Muscle layer of colon (tissue), 2 donors: ENCODE measurements around the gene CLMN.

Experiments used
- H3K27ac ChIP-seq: one replicate; pipeline ENCODE4 v1.7.0; 2013; ENCODE audit warnings: low read depth, mild to moderate bottlenecking, low read length, moderate library complexity
- H3K27me3 ChIP-seq, 2 donors: one replicate each; pipeline ENCODE4 v1.7.0; 2013; ENCODE audit warnings: low read length in 2 of 2, mild to moderate bottlenecking in 2 of 2; ENCODE audit not compliant: insufficient read depth in 2 of 2, control insufficient read depth in 1 of 2
- H3K36me3 ChIP-seq: one replicate; pipeline ENCODE4 v1.7.0; 2013; ENCODE audit warnings: mild to moderate bottlenecking, low read length; ENCODE audit not compliant: insufficient read depth
- H3K4me1 ChIP-seq: one replicate; pipeline ENCODE4 v1.7.0; 2013; ENCODE audit warnings: mild to moderate bottlenecking, low read length; ENCODE audit not compliant: insufficient read depth
- H3K4me3 ChIP-seq, 2 donors: one replicate each; pipeline ENCODE4 v1.7.0; 2013; ENCODE audit warnings: low read length in 2 of 2, low read depth in 1 of 2, mild to moderate bottlenecking in 1 of 2, moderate library complexity in 1 of 2
- H3K9ac ChIP-seq: one replicate; pipeline ENCODE4 v1.7.0; 2013; ENCODE audit warnings: low read length
- H3K9me3 ChIP-seq: one replicate; pipeline ENCODE4 v1.7.0; 2013; ENCODE audit warnings: mild to moderate bottlenecking, low read length
- donor health status: abdominal sarcoma.
- donor health status: Adenocarcinoma of cecum.

CLMN gene

DNA sequence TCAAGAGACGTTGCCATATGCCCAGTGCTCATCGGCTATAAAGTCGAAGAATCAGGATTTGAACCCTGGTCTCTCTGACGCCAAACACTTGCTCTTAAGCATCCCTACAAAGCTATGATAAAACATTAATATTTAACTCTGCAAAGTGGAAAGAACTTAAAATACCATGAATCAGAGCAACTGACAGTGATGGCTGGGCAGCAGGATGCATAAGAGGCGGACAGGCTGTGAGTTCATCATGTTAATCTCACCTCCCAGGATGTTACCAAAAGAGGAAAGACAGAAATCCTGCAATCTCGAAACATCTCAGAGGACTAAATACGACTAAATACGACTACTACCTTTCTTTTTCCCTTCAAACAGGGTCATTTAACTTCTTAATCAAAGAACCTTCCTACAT lies 168.1 kb downstream of the CLMN start:
- Histone ChIP-seq H3K4me1 (peaks cover 63% of the 10 kb centered on the region), H3K36me3 (peaks cover 4% of the 10 kb centered on the region), H3K4me3 (no peak overlapping the region), H3K27ac (no peak overlapping the region), H3K9me3 (no peaks in the 10 kb centered on the region), H3K9ac (no peak overlapping the region), H3K27me3 (no peaks in the 10 kb centered on the region)

DNA sequence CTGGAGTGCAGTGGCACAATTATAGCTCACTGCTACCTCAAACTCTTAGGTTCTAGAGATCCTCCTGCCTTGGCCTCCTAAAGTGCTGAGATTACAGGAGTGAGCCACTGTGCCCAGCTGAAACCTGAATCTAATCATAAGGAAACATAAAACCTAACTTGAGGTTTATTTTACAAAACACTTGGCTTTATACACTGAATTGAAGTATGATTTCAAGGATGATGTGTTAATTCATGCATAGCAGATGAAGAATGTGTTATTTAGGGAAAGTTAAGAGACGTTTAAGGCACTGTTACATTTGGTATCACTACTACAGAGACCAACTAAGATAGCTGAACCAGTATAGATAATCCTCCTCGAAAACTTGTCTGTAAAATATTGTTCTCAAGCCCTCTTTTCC lies 168.8 kb downstream of the CLMN start:
- no peak overlapping the region for H3K27ac ChIP-seq
- H3K9ac ChIP-seq: no peak overlapping the region
- no peaks in the 10 kb centered on the region for H3K27me3 ChIP-seq
- H3K36me3 ChIP-seq: peaks cover 4% of the 10 kb centered on the region
- peaks cover 67% of the 10 kb centered on the region for H3K4me1 ChIP-seq
- H3K4me3 ChIP-seq: no peak overlapping the region
- no peaks in the 10 kb centered on the region for H3K9me3 ChIP-seq

DNA sequence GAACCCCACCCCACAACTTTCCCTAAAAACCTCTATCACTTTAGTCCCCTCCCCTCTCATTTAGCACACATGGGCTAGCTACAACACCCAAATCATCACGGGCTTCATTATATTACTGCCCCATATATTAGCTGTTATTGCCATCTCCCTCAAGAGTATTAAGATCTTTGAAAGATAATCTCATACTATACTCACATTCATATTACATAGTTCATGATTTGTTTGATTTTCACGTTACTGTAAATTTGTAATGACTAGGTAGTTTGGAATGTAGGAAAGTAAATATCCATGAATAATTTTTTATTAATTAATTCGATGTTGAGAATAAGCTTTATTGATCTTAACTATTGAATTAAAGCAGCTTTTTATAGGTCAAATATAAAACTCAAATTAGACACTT lies 170.3 kb downstream of the CLMN start:
- Histone ChIP-seq H3K27me3 (no peaks in the 10 kb centered on the region), H3K9me3 (no peaks in the 10 kb centered on the region), H3K4me1 (peaks cover 53% of the 10 kb centered on the region), H3K36me3 (peaks cover 4% of the 10 kb centered on the region), H3K9ac (no peak overlapping the region), H3K4me3 (no peak overlapping the region), H3K27ac (no peak overlapping the region)

DNA sequence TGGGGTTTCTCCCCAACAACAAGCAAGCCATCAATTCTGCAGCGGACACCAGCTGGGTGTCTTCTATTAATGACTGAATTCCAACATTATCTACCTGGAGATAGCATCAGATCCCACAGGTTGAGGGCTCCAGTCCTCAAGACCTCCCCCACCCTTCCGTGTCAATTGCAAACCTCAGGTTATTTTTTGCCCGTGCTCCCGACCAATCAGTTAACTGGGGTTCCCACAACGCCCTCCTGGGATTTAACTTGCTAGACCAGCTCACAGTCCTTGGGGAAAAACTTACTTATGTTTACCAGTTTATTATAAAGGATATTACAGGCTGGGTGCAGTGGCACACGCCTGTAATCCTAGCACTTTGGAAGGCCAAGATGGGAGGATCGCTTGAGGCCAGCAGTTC lies 172.1 kb downstream of the CLMN start:
- H3K9me3 ChIP-seq: no peaks in the 10 kb centered on the region
- no peaks in the 10 kb centered on the region for H3K27me3 ChIP-seq
- H3K4me1 ChIP-seq: peaks cover 52% of the 10 kb centered on the region
- H3K27ac ChIP-seq: no peak overlapping the region
- peaks cover 4% of the 10 kb centered on the region for H3K36me3 ChIP-seq
- no peak overlapping the region for H3K9ac ChIP-seq
- H3K4me3 ChIP-seq: no peak overlapping the region

DNA sequence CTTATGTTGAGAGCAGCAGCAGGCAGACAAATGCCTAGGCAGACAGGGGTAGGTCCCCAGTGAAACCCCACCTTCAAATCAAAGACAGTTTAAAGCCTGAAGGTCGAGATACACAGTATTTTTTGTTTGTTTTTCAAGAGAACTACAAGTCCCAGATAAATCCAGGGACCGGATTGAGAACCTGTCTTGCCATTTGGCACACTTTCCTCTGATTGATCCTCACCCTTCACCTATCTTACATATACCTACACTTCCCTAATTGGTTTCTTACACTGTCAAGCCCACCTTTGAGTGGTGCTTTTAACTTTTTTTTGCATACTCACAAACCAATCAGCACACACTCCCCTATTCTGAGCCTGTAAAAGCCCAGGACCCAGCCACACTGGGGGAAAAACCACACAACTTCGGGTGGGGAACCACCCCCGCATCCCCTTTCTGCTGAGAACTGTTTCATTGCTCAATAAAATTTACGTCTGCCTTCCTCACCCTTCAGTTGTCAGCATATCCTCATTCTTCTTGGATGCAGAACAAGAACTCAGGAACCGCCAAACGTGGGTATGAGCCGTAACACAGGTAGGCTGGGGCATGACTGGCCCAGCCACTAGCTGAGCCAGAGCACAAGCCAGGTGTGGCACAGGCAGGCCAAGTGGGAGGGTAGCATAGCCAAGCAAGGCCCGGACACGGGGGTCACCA lies 173.5 kb downstream of the CLMN start:
- Histone ChIP-seq H3K36me3 (peaks cover 4% of the 10 kb centered on the region), H3K9ac (no peak overlapping the region), H3K27me3 (no peaks in the 10 kb centered on the region), H3K27ac (no peak overlapping the region), H3K9me3 (no peaks in the 10 kb centered on the region), H3K4me3 (no peak overlapping the region), H3K4me1 (peaks cover 53% of the 10 kb centered on the region)

DNA sequence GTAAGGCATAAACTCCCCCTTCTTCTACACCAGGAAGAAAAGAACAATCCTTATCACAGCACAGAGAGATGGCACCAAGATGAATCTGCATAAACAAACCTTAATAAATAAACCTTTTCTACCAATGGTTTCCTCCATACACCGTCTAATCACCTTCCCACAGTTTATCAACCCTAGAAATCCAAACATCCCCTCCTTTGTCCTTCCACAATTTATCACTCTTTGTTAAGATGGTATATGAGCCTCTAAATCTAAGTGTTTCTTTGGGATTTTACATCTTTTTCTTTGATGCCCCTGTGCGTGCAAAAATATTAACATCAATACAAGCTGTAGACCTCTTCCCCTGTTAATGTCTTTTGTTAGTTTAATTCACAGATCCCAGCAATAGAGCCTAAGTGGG lies 174.9 kb downstream of the CLMN start:
- Histone ChIP-seq H3K9ac (no peak overlapping the region), H3K36me3 (peaks cover 4% of the 10 kb centered on the region), H3K27me3 (no peaks in the 10 kb centered on the region), H3K27ac (no peak overlapping the region), H3K4me3 (no peak overlapping the region), H3K9me3 (no peaks in the 10 kb centered on the region), H3K4me1 (peaks cover 59% of the 10 kb centered on the region)

DNA sequence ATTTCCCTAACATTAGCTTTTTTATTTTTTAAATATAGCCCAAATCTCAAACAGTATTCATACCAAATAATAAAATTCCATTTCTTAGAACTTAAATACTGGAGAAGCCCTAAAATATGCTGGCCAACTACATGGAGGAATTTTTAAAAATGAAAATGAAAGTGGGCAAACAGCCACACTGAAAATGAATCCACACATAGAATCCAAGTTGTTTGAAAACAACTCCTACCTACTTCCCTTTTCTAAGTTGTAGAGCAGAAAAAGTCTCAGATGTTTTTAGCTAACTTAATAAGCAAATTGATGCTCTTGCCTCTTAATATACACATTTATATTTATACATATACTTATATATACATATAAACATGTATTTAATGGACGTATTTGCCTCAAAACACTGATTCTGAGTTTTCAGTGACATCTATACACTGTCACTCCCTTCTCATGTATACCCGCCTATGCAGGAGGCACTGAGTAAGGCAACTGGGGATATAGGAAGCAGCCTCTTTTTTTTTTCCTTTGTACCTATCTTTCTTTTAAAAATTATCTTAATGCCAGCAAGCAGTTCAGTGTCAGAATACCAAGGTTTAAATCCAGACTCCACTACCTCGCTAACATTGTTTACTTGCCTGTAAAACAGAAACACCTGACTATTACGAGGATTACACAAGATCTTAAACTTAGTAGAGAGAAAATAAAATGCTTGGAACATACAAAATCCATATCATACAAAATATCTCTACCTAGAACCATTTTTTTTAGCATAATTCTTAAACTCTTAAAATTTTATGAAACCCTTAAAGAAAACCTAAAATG lies 175.7 kb downstream of the CLMN start:
- Histone ChIP-seq H3K4me3 (no peak overlapping the region), H3K27me3 (no peaks in the 10 kb centered on the region), H3K4me1 (peaks cover 56% of the 10 kb centered on the region), H3K9me3 (no peaks in the 10 kb centered on the region), H3K27ac (no peak overlapping the region), H3K36me3 (peaks cover 4% of the 10 kb centered on the region), H3K9ac (no peak overlapping the region)

DNA sequence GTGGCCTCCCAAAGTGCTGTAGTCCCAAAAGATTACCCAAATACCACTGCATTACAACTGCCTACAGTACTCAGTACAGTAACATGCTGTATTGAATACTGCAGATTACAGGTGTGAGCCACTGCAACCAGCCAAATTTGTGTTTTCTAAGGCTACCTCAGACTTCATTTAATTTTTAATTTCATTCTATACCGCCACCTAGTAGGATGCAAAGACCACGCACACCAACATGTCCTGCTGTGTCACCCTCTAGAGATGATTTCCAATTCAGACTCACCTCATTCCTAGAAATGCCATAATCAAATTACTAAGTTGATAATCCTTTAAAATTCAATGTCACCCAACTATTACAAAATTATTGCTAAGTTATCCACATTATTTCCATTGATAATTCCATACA lies 177.5 kb downstream of the CLMN start:
- Histone ChIP-seq H3K4me1 (peaks cover 51% of the 10 kb centered on the region), H3K27me3 (no peaks in the 10 kb centered on the region), H3K27ac (no peak overlapping the region)

DNA sequence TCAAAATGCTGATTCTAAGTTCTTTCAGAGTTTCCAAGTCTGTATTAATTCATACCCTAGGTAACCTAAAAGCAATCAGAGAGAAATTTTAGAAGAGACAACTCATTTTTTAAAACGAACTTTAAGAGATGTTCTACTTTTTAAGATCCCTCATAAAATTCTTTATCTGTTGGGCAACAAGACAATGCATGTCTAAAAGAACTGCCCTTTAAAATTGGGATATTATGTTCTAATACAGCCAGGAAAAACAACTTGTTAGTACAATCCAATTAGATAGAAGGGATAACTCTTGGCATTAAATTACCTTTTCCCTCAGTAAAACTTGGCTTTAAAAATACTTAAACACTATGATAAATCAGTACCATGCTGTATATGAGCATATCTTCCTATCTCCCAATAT lies 178.0 kb downstream of the CLMN start:
- H3K4me3 ChIP-seq: no peak overlapping the region
- H3K27ac ChIP-seq: no peak overlapping the region
- no peaks in the 10 kb centered on the region for H3K36me3 ChIP-seq
- peaks cover 50% of the 10 kb centered on the region for H3K4me1 ChIP-seq
- H3K9me3 ChIP-seq: no peaks in the 10 kb centered on the region
- no peak overlapping the region for H3K9ac ChIP-seq
- H3K27me3 ChIP-seq: no peaks in the 10 kb centered on the region

More for the DNA sequence above, 177.5 kb downstream of the CLMN start:
- Histone ChIP-seq H3K4me3 (no peak overlapping the region), H3K9ac (no peak overlapping the region), H3K9me3 (no peaks in the 10 kb centered on the region), H3K36me3 (peaks cover 1% of the 10 kb centered on the region)

DNA sequence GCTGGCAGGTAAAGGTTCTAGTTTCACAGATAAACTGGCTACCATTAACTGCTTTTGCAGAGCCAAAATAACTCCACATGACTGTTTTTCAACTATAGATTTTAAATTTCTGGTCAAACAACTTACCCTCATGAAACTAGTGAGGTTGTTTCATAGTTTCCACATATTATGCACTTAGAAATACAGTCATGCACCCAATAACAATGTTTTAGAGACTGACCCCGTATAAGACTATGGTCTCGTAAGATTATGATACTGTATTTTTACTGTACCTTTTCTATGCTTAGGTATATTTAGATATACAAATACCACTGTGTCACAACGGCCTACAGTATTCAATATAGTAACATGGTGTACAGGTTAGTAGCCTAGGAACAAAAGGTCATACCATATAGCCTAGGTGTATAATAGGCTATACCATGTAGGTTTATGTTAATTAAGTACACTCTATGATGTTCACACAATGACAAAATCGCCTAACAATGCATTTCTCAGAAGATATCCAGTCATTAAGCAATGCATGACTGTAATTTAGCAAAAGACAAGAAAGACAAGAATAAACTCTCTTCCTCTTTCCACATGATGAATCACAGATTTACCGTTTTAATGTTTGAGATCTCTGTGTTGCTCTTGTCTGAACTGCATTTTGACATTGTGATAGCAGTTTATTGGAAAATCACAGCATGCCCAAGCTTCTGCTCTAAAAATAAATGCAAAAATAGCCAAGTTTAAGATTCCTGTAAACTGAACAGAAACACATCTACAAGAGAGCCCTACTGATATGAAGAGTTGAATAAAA lies 179.4 kb downstream of the CLMN start:
- Histone ChIP-seq H3K36me3 (no peaks in the 10 kb centered on the region), H3K27ac (no peak overlapping the region), H3K4me1 (peaks cover 50% of the 10 kb centered on the region), H3K9me3 (no peaks in the 10 kb centered on the region), H3K27me3 (no peaks in the 10 kb centered on the region), H3K9ac (no peak overlapping the region), H3K4me3 (no peak overlapping the region)

DNA sequence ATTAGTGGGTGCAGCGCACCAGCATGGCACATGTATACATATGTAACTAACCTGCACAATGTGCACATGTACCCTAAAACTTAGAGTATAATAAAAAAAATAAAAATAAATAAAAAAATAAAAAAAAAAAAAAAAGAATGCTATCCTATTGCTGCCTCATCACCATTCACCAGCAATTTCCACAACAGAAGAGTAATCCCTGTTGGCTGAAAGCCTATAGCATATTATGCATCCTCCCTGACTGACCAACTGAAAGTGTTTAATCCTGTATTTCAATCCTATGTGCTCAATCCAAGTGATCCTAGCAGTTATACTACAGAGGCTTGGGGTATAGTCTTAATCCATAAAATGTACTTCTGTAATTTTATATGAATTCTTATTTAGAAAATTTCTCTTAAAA lies 180.8 kb downstream of the CLMN start:
- H3K27me3 ChIP-seq: no peaks in the 10 kb centered on the region
- H3K9ac ChIP-seq: no peak overlapping the region
- H3K4me3 ChIP-seq: no peak overlapping the region
- H3K36me3 ChIP-seq: no peaks in the 10 kb centered on the region
- H3K4me1 ChIP-seq: peaks cover 54% of the 10 kb centered on the region
- H3K27ac ChIP-seq: peak overlapping the region; percentile 3
- no peaks in the 10 kb centered on the region for H3K9me3 ChIP-seq
